Heart left ventricle (tissue), 16 donors: Measurements from ENCODE around the gene EPX. TPM values are rescaled to one million over a fixed set of nuclear protein-coding genes. Genes with fewer than 3 reads are reported as not detected.
A peak's percentile ranks its signal among the peaks of the same experiment; 100 is the strongest.

Experiments
- ATAC-seq, 4 donors: fragments of 200-7000 bp; cut with Tn5 transposase; one replicate each; pipeline ENCODE4 v1.9.1; 2020 to 2022; ENCODE audit warnings: moderate library complexity in 4 of 4, mild to moderate bottlenecking in 3 of 4, moderate number of reproducible peaks in 1 of 4
- DNase-seq, 5 donors: peaks; one replicate each; pipeline ENCODE4 v3.0.0-alpha.2; 2020
- H3K27ac ChIP-seq, 12 donors: fragments of 200-600 bp; sonication (generic) in 4 of 12; one replicate each; pipeline versions ENCODE4 v1.5.0 to v1.8.0; 2016 to 2022; ENCODE audit warnings: mild to moderate bottlenecking in 2 of 12
- H3K27me3 ChIP-seq, 9 donors: fragments of 200-600 bp; sonication (generic) in 2 of 9; one replicate each; pipeline versions ENCODE4 v1.5.1 to v1.8.0; 2016 to 2022; ENCODE audit warnings: mild to moderate bottlenecking in 3 of 9
- H3K36me3 ChIP-seq, 9 donors: fragments of 200-600 bp; sonication (generic) in 2 of 9; one replicate each; pipeline versions ENCODE4 v1.5.0 to v1.8.0; 2018 to 2022; ENCODE audit warnings: mild to moderate bottlenecking in 2 of 9
- H3K4me1 ChIP-seq, 12 donors: fragments of 200-600 bp; sonication (generic) in 4 of 12; one replicate each; pipeline versions ENCODE4 v1.5.0 to v1.8.0; 2016 to 2022; ENCODE audit warnings: mild to moderate bottlenecking in 3 of 12
- H3K4me3 ChIP-seq, 12 donors: fragments of 200-600 bp; sonication (generic) in 4 of 12; one replicate each; pipeline versions ENCODE4 v1.5.0 to v1.8.0; 2017 to 2022; ENCODE audit warnings: mild to moderate bottlenecking in 9 of 12, moderate library complexity in 4 of 12
- H3K9me3 ChIP-seq, 12 donors: fragments of 200-600 bp; sonication (generic) in 4 of 12; one replicate each; pipeline versions ENCODE4 v1.5.0 to v1.8.0; 2016 to 2022; ENCODE audit warnings: mild to moderate bottlenecking in 1 of 12
- CTCF ChIP-seq, 12 donors: fragments of 200-600 bp; sonication (generic) in 4 of 12; IDR thresholded peaks; one replicate each; pipeline versions ENCODE4 v1.5.0 to v1.8.0; 2018 to 2022; ENCODE audit warnings: antibody characterized with exemption in 12 of 12, mild to moderate bottlenecking in 5 of 12
- POLR2A ChIP-seq, 2 donors: fragments of 450-650 bp; IDR thresholded peaks; one replicate each; pipeline ENCODE4 v1.6.1; 2017; ENCODE audit warnings: antibody characterized with exemption in 2 of 2, mild to moderate bottlenecking in 2 of 2, moderate library complexity in 2 of 2
- WGBS, 4 donors: extraction: QIAGEN DNeasy Blood & Tissue Kit in 2 of 4; methylation state at CpG; one replicate each; pipeline versions ENCODE4 v1.1.5 to v1.1.7; 2013 to 2018; 5-methylcytosine and 5-hydroxymethylcytosine counted together
- intact Hi-C, 10 donors: fragments of 100-400 bp; cut with DNase I; formaldehyde crosslinking; loops; one replicate each; pipeline versions ENCODE4 v1.11.1 to v1.14.2; 2022
- polyA plus RNA-seq, 2 donors: library from polyadenylated mRNA; stranded (reverse); fragments of 200-250 nt; gene quantifications; one replicate each; pipeline ENCODE4 v1.2.3, GENCODE V29; 2013
- total RNA-seq, 9 donors: library from RNA; depleted of rRNA in 2 of 9; stranded (reverse); fragments of >200 nt in 2 of 9; fragmentation: NEBNext Ultra II Directional in 3 of 9; extraction: Animal tissue kit (Norgen Biotek cat#: 25700) in 3 of 9; gene quantifications; one replicate each; pipeline versions ENCODE4 v1.1.0 to v1.2.4, GENCODE V29; 2016 to 2023
- donor health status: ischemic (EF 13 %, LVEDD 7.1; RV severe dilation, severe dysfunction).
- donor health status: healthy with polysubstance abuse.
- donor health status: DM: no; HTN: yes; CAD: no.
- donor health status: DM: no; HTN: no; CAD: no.
- donor health status: ischemic (EF 25% LVEDD 6.9; RV normal size, moderate dysfunction).
- donor health status: ischemic (EF 25% LVEDD 5.7; RV mildly dilated, moderate dysfunction).
- donor health status: healthy.
- donor health status: DM: yes; HTN: yes; CAD: no.
- donor health status: ischemic (EF 35%, LVEDD 5.7; RV mildly dilated, moderate dysfunction).
- donor health status: nonischemic (EF 11% LVEDD 7.7; RV severe dilation, severe dysfunction).
- donor health status: DM: yes; HTN: yes; CAD: no.
- donor health status: PGD.
- donor health status: ischemic (EF 29% LVEDD 5.4; RV normal size, mild dysfunction).
- donor health status: nonischemic (EF 23%, LVEDD 6.1; RV moderate dilation, normal function).

EPX gene
- total and polyA plus RNA-seq, 11 donors = not detected

- Histone ChIP-seq H3K9me3 (no peaks in the 10 kb centered on the region), H3K4me3 (no peak within 1 kb of the TSS), H3K36me3 (no peaks in the 10 kb centered on the region), H3K27ac (no peak within 1 kb of the TSS), H3K27me3 (peaks cover 0 to 50% (median 0%) of the 10 kb centered on the region in 9 donors), H3K4me1 (no peaks in the 10 kb centered on the region)
- WGBS, 4 donors = 58 to 64% (median 61%) methylated on average over 6 of the region's 6 CpGs
- no peak for TF ChIP-seq POLR2A (IDR thresholded peaks at IDR 0.05)
- no peak for TF ChIP-seq CTCF (IDR thresholded peaks at IDR 0.05)
- intact Hi-C loops = no loop called here
- no peak for ATAC-seq
- DNase-seq = no peak
These were observed 25.8 kb upstream of the EPX start, which contains the start of gene OR4D2 for GRCh38 chr17:58166682-58167081. Gene OR4D2, plus strand, starts transcription at chr17:58166982. Its CDS starts 2,674 bp downstream, at chr17:58169656.

- Histone ChIP-seq H3K27me3 (peaks cover 0 to 31% (median 0%) of the 10 kb centered on the region in 9 donors), H3K27ac (peak overlapping the region in 1 of 12 donors; percentile 49), H3K4me1 (no peaks in the 10 kb centered on the region), H3K4me3 (no peak overlapping the region), H3K9me3 (no peaks in the 10 kb centered on the region), H3K36me3 (no peaks in the 10 kb centered on the region)
- 51 to 58% (median 57%) methylated on average over 4 of the region's 4 CpGs for WGBS, 4 donors
- ATAC-seq = no peak
- intact Hi-C loops = no loop called here
- no peak for TF ChIP-seq POLR2A (IDR thresholded peaks at IDR 0.05)
- TF ChIP-seq CTCF (IDR thresholded peaks at IDR 0.05) = no peak
- DNase-seq = no peak
These were observed 21.9 kb upstream of the EPX start for GRCh38 chr17:58170622-58171021.

GRCh38 chr17:58172369-58173071 is 20.0 kb upstream of the EPX start:
- intact Hi-C loops = no loop called here
- no peaks in the 10 kb centered on the region for H3K36me3 ChIP-seq
- DNase-seq (no peak), ATAC-seq (no peak)
- 19 to 39% (median 32%) methylated on average over 2 of the region's 2 CpGs for WGBS, 4 donors
- H3K27ac ChIP-seq = no peak overlapping the region
- no peaks in the 10 kb centered on the region for H3K9me3 ChIP-seq
- no peak overlapping the region for H3K4me3 ChIP-seq
- H3K4me1 ChIP-seq = no peaks in the 10 kb centered on the region
- peaks cover 0 to 38% (median 0%) of the 10 kb centered on the region in 9 donors for H3K27me3 ChIP-seq
- TF ChIP-seq POLR2A (IDR thresholded peaks at IDR 0.05) = no peak
- TF ChIP-seq CTCF (IDR thresholded peaks at IDR 0.05) = peak in 9 of 12 donors; percentile 8 to 40 (median 36)

GRCh38 chr17:58174871-58175270 is 17.7 kb upstream of the EPX start:
- WGBS, 4 donors = 48 to 50% (median 48%) methylated on average over 3 of the region's 3 CpGs
- ATAC-seq = no peak
- intact Hi-C loops = no loop called here

More at GRCh38 chr17:58174871-58175270, 17.7 kb upstream of the EPX start:
- no peaks in the 10 kb centered on the region for H3K4me1 ChIP-seq
- H3K27me3 ChIP-seq = peaks cover 0 to 24% (median 0%) of the 10 kb centered on the region in 9 donors
- H3K9me3 ChIP-seq = no peaks in the 10 kb centered on the region
- TF ChIP-seq POLR2A (IDR thresholded peaks at IDR 0.05) (no peak), CTCF (IDR thresholded peaks at IDR 0.05) (no peak)
- H3K27ac ChIP-seq = no peak overlapping the region
- no peak overlapping the region for H3K4me3 ChIP-seq
- H3K36me3 ChIP-seq = no peaks in the 10 kb centered on the region
- DNase-seq = no peak
